ENCODE data around the gene MZB1. TPM values are rescaled to one million over a fixed set of nuclear protein-coding genes. Genes with fewer than 3 reads are reported as not detected.

The MZB1 gene
- total and polyA plus RNA-seq, 10 donors: 72.6 to 273 (median 129) TPM

GRCh38 chr5:139417214-139417613 lies 27.5 kb upstream of the MZB1 start:
- 35 to 50% (median 42%) methylated on average over 4 of the region's 4 CpGs for WGBS, 5 donors
- Histone ChIP-seq H3K9me3 (no peaks in the 10 kb centered on the region), H3K36me3 (peaks cover 0 to 37% (median 9%) of the 10 kb centered on the region in 6 donors), H3K4me1 (peaks cover 3 to 56% (median 23%) of the 10 kb centered on the region in 6 donors), H3K27me3 (replicated peaks in 1 of 7) (no peaks in the 10 kb centered on the region), H3K27ac (no peak overlapping the region), H3K4me3 (no peak overlapping the region)
- TF ChIP-seq, protein P1, sequence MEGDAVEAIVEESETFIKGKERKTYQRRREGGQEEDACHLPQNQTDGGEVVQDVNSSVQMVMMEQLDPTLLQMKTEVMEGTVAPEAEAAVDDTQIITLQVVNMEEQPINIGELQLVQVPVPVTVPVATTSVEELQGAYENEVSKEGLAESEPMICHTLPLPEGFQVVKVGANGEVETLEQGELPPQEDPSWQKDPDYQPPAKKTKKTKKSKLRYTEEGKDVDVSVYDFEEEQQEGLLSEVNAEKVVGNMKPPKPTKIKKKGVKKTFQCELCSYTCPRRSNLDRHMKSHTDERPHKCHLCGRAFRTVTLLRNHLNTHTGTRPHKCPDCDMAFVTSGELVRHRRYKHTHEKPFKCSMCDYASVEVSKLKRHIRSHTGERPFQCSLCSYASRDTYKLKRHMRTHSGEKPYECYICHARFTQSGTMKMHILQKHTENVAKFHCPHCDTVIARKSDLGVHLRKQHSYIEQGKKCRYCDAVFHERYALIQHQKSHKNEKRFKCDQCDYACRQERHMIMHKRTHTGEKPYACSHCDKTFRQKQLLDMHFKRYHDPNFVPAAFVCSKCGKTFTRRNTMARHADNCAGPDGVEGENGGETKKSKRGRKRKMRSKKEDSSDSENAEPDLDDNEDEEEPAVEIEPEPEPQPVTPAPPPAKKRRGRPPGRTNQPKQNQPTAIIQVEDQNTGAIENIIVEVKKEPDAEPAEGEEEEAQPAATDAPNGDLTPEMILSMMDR (IDR thresholded peaks at IDR 0.05 in 8 of 11, conservative IDR thresholded peaks at IDR 0.05 in 3 of 11): no peak
- intact Hi-C loops (cut with DNase I; ENCODE audit: low total_unique reads): no loop called here
- DNase-seq: no peak

DNA sequence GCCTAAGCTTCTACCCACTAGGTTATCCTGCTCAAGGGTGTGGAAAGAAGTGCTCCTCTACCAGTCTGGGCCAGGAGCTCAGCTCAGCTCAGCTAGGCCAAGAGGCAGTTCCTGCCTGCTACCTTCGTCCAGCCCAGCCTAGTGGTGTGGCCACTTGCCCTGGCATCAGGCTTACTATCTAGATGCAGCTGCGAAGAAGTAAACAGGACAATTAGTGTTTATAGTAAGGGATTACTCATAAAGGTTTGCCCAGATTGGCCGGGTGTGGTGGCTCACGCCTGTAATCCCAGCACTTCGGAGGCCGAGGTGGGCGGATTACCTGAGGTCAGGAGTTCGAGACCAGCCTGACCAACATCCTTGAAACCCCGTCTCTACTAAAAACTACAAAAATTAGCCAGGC lies 26.9 kb upstream of the MZB1 start:
- H3K4me3 ChIP-seq: no peak overlapping the region
- peak overlapping the region in 1 of 8 donors; percentile 77 for H3K27ac ChIP-seq
- intact Hi-C loops (cut with DNase I; ENCODE audit: low total_unique reads): no loop called here
- no peak for DNase-seq
- no peaks in the 10 kb centered on the region for H3K27me3 ChIP-seq (replicated peaks in 1 of 7)
- H3K9me3 ChIP-seq: no peaks in the 10 kb centered on the region
- peaks cover 0 to 37% (median 9%) of the 10 kb centered on the region in 6 donors for H3K36me3 ChIP-seq
- TF ChIP-seq, protein P1 (IDR thresholded peaks at IDR 0.05 in 8 of 11, conservative IDR thresholded peaks at IDR 0.05 in 3 of 11): no peak
- TF ChIP-seq POLR2AphosphoS5 (IDR thresholded peaks at IDR 0.05) (no peak), POLR2A (IDR thresholded peaks at IDR 0.05) (no peak)
- WGBS, 5 donors: 86 to 97% (median 92%) methylated on average over 9 of the region's 9 CpGs
- peaks cover 3 to 54% (median 22%) of the 10 kb centered on the region in 6 donors for H3K4me1 ChIP-seq

DNA sequence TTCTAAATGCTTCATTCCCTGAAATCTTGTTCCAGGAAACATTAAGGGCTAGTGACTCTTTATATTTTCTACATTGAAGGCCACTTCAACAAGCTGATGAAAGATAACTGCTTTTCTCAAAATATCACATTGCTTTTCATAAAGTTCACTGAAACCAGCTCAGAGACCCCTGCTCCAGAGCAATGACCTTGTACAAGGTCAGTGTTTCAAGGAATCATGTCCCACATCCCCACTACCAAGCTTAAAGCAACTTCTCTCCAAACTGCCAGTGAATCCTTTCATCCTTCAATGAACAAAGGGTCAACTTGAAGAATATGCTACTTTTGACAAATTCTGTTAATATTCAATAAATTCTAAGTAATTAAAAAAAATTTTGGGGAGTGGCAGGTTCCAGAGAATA lies 26.2 kb upstream of the MZB1 start:
- Histone ChIP-seq H3K27me3 (replicated peaks in 1 of 7) (no peaks in the 10 kb centered on the region), H3K36me3 (peaks cover 0 to 30% (median 9%) of the 10 kb centered on the region in 6 donors), H3K4me3 (no peak overlapping the region), H3K27ac (peak overlapping the region in 6 of 8 donors; percentile 22 to 77 (median 53)), H3K9me3 (no peaks in the 10 kb centered on the region), H3K4me1 (peaks cover 3 to 54% (median 22%) of the 10 kb centered on the region in 6 donors)
- intact Hi-C loops (cut with DNase I; ENCODE audit: low total_unique reads): no loop called here
- DNase-seq: no peak
- TF ChIP-seq, protein P1 (IDR thresholded peaks at IDR 0.05 in 8 of 11, conservative IDR thresholded peaks at IDR 0.05 in 3 of 11): no peak
- TF ChIP-seq POLR2A (IDR thresholded peaks at IDR 0.05) (no peak), POLR2AphosphoS5 (IDR thresholded peaks at IDR 0.05) (no peak)

DNA sequence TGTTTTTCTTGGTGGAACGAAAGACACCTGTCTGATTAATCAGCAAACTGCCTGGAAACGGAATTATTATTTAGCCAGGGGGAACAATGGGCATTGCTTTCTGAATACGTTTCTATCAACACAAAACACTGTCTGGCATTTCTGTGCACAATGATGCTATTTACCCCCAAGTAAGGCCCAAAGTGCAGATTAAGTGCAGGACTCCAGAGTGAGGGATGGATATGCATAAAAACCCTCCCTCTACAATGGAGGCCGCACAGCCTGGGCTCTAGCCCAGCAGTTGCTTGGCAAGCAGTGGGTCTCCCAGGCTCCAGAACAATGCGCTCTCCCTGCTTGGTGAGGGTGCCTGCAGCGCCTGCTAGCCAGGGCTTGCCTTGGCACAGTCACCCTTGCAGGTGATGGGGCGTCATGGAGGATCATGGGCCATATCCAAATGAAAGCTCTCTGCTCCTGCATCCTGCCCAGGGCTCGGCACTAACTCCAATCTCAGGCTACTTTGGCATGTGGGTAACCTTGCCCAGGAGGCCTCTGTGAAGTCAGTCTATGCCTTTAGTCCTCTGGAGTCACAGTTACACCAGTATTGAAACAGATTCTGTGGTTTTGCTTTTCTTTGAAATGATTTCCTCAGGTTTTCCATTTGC lies 25.6 kb upstream of the MZB1 start:
- H3K4me1 ChIP-seq: peaks cover 3 to 54% (median 22%) of the 10 kb centered on the region in 6 donors
- TF ChIP-seq, protein P1 (IDR thresholded peaks at IDR 0.05 in 8 of 11, conservative IDR thresholded peaks at IDR 0.05 in 3 of 11): no peak
- TF ChIP-seq POLR2A (IDR thresholded peaks at IDR 0.05): no peak
- no peak for TF ChIP-seq POLR2AphosphoS5 (IDR thresholded peaks at IDR 0.05)
- peak overlapping the region in 6 of 8 donors; percentile 22 to 77 (median 53) for H3K27ac ChIP-seq
- peaks cover 0 to 26% (median 9%) of the 10 kb centered on the region in 6 donors for H3K36me3 ChIP-seq
- H3K4me3 ChIP-seq: no peak overlapping the region
- no peaks in the 10 kb centered on the region for H3K27me3 ChIP-seq (replicated peaks in 1 of 7)
- no peaks in the 10 kb centered on the region for H3K9me3 ChIP-seq
- DNase-seq: no peak
- intact Hi-C loops (cut with DNase I; ENCODE audit: low total_unique reads): no loop called here
- WGBS, 5 donors: 72 to 82% (median 79%) methylated on average over 5 to 8 of the region's 8 CpGs
